COR-L47 (cell line): Measurements from ENCODE around the gene SULT4A1.
A peak's percentile ranks its signal among the peaks of the same experiment; 100 is the strongest.

Experiments used
- DNase-seq: peaks from one replicate; lab custom pipeline; 2025; lab: John Stamatoyannopoulos, UW

Gene SULT4A1

DNA sequence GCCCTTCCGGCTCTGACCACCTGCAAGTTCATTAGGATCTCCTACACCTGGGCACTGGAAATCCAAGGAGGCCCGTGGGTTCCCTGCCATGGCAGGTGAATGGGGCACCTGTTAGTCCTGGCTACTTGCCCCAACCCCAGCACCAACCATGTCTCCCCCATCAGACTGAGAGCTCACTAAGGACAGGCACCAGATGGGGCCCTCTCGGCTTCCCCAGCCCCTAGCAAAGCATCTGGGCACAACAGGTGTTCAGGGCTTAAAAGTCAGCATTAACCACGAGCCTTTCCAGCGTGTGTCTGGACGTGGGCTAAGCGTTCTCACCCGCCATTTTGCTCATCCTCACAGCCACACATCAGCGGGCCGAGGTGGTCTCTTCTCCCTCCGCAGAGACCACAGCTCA lies 2.2 kb downstream of the SULT4A1 start:
- DNase-seq: no peak

DNA sequence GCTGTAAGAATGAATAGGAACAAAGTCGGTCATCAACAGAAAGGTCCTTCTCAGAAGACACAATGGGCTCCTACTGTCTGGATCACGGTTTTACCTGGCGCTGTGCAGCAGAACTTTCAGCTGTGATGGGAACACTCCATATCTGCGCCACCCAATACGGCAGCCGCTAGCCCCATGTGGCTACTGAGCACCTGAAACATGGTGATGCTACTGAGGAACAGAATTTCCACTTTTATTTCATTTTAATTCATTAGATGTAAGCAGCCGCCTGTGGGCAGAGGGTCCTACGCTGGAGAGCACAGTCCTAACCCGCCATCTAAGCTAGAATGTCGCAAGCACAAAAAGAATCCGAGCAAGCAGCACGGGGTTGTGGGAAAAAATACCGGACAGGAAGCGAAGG lies 2.7 kb downstream of the SULT4A1 start:
- no peak for DNase-seq

DNA sequence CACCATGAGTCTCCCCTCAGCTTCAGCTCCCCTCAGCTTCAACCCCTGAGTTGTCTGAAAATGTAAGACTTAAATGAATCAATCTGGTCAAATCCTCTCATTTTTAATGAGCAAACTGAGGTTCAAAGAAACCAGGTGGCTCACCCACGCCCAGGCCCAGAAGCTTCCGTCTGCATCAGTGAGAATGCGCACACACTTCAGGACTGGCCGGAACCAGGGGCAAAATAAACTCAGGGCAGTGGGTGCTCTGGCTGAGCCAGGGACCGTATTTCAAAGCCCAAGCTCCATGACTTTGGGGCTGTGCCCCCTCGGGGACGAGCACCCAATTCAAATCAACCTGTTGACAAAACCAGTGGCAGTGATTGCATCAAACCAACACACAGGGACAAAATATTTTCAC lies 3.1 kb downstream of the SULT4A1 start:
- DNase-seq: no peak

DNA sequence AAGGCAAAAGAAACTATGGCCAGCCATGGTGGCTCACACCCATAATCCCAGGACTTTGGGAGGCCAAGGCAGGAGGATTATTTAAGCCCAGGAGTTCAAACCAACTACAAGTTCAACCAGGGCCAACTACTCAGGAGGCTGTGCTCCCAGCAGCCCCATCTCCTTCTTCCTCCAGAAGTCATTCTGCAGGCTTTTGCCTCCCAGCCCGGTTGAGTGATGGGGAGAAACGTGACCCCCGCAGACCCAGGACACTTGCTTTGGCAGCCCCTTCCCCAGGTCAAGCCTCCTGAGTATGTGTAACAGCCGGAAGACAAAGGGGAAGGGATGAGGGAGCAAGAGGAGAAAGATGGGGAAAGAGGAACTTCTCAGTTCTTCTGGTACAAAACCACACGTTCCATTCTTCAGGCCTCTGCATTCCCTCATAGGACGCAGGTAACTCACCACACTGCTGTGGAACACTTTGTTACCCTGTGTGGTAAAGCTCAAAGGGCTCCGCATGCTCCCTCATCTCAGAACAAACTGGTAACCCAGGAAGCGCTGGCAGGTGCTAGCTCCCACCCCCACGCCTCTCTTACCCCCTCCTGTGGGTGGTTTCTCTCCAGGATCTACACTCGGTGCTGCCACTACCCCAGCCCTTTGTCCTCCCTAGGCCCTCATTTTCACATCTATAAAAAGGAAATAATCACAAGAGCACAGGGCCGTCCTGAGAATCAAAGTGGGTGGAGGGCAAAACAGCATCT lies 4.0 kb downstream of the SULT4A1 start:
- DNase-seq: peak; percentile 34

DNA sequence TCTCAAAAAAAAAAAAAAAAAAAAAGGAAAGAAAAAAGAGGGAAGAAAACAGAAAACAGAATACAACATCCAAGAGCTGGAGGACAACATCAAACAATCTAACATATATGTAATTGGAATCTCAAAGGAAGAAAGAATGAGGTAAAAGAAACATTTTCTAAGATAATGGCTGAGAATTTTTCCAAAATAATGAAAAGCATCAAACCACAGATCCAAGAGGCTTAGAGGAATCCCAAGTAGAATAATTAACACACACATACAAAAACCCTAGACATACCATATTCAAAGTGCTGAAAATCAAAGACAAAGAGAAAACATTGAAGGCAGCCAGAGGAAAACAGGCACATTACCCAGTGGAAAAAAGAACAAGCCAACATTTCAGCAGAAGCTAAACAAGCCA lies 4.9 kb downstream of the SULT4A1 start:
- no peak for DNase-seq

DNA sequence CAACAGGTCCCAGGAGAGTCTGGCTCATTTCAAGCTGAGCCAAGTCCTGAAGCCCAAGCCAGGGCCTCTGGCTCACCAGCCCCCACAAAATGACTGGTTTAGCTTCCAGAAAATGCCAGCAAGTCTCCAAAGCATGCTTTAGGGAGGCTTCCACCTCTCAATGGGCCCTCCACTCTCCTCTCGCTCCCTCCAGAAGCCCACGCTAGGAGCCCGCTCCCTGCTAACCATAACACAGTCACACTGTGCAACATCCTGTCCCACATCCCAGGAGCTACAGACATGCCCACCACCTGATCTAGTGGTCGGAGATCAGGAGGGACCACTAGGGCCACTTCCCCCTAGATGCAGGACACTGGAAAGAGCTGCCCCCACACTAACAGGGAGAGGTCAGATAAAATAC lies 6.9 kb downstream of the SULT4A1 start:
- no peak for DNase-seq

DNA sequence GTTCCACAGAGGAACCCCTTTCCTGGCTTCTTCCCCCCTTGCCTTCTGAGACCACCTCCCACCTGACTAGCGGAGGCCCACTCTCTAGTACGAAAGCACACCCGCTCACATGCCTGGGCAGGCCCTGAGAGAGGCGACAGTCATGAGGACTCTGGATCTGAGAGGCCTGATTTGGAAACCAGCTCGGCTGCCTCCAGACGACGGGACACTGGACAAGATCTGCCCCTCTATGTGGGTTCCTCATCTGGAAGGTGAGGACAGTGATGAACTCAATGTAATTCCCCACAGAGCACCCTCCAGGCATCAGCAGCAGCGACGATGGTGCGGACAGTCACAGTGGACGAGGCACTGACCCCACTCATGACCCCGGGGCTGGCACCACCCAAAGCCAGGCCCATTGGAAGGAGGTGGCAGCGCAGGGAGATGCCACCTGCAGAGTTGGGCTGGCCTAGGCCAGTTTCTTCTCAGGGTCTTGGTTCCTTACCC lies 7.5 kb downstream of the SULT4A1 start:
- DNase-seq: no peak

DNA sequence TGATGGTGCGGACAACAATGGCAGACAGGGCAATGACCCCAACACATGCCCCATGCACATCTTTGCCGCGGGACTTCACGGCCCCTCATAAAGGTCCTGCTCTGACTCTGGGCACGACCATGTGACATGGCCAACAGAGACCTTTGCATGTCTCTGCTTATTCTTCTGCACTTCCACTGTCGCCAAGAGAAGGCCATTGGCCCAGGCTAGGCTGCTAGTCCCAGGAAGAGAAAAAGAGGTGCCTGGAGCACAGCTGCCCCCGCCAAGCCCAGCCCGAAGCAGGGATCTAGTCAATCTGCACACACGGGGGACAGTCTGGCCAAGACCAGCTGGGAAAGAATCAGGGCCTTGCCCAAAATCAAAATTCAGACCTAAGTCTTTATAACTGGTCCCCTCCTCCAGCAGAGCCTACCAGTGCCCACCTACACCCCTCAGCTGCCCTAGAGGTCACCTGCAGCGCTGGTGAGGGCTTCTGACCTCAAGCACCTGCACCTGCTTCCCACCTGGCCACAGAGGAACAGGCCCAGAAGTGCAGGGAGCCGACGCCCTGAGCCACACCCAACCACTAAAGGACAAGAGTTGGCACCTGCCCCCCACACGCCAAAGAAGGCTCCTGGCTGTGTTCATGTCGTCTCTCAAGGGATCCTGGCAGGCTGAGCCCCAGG lies 8.1 kb downstream of the SULT4A1 start:
- no peak for DNase-seq

DNA sequence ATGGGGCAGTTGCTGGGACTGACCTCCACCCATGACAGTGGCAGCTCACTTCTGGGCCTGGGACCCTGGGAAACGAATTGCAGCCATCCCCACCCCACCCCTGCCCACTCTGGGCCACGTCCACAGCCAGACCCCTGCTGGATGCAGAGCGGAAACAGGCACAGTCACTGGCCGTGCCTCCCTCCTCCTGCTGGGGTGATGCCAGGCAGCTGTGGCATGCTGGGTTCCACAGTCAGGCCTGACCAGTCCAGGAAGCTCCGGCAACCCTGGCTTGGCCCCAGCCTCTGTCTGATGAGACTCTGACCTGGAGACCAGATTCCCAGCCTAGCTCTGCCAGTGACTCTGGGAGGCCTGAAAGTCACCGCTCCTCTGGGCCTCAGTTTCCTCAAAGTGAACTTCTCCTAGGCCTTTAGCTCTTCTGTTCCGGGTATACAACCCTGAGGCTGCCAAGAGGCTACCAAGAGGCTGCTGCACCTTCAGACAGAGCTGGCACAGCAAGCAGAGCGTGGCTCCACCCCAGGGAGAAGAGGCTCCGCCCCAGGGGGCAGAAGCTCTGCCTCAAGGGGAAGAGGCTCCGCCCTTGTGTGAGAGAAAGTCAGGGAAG lies 8.9 kb downstream of the SULT4A1 start:
- no peak for DNase-seq

DNA sequence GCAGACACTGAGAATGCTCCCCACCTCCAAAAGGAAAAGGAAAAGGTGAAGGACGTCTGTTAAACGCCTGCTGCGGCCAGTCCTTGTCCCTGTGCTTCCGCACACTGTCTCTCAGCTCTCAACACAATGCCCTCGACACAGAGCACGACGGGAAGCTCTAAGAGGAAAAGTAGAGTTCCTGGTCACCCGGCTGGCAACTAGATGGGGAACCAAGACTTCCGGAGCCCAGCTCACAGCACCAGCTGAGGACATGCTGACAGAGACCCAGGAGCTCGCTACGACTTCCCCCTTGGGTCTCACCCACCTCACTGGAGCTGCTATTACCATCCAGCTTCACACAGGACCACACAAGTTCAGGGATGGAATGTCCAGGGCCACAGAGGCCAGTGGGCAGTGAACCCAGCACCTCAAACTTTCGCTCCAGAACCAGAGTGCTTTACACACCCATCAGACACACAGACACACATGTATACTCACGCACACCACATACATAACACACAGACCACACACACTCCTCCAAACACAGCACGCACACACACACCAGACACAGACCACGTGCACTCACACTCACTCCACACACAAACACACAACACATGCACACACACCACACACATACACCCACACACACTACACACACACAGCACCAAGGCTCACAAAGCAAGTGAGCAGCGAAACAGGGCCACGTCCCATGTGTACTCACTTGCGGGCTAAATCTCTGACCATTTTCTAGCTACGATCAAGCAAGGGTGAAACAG lies 9.6 kb downstream of the SULT4A1 start:
- no peak for DNase-seq

DNA sequence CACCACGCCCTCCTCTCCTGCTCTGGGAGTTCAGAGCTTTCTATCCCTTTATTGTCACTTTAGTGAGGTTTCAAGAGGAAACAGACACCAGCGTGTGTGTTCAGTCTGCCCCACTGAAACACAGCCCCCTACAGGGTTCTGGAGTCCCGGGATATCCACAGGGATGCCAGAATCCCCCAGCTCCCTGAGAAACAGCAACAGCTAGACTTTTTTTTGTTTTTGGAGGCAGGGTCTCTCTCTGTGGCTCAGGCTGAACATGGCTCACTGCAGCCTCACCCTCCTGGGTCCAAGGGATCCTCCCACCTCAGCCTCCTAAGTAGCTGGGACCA lies 10.4 kb downstream of the SULT4A1 start:
- DNase-seq: no peak

DNA sequence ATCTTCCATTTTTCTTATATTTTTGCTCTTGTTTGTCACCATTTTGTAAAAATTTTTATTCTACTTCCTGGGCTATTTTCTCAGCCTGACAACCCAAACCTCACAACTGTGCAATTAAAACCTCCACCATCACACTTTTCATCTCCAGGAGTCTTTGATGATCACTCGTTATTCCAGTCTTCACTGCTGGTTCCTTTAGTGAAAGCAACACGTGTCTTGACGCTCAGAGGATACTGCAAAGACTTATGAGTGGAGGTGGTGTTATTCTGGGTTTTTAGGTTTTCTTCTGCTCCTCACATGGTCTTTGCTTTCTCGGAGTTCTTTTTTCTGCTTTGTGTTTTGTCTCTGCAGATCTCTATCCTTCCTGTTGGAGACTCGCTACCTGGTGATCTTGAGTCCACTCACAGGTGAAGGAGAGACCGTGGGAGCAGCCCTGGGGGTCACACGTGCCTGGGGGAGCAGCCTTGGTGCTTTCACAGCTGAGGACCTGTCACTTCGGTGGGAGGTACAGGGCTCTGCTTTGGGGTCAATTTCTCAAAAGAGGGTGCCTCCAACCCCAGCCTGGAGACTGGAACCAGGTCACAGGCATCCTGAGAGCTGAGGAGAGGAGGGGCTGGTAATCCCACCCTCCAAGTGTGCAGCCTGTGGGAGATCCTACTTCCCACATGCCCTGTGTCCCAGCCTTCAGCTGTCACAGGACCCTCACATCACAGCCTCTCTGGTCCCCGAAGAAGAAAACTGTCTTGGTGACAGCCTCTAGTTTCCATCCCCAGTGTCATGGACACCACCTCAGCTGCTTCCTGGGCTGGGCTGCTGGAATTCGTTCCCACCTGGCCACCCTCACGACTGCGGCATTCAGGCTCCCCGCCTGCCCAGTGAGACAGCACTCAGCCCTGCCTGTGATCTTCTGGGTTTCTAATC lies 11.0 kb downstream of the SULT4A1 start:
- no peak for DNase-seq

DNA sequence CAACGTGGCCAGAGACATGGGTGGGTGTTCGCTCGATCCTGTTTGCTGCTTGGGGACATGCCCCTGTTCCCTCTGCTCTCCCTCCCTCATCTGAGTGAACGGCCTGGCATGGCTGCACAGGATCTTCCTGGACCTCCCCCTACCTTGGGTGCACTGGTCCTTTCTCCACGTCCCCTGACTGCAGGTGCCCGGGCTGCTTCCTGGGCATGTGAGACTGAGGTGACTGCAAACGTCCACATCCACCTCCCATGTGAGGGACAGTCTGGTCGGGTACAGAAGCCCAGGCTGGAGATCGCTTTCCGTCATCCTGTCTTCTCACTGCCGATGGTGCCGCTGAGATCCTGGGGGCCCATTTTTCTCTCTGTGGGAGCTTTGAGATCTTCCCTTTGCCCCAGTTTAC lies 11.8 kb downstream of the SULT4A1 start:
- DNase-seq: no peak

DNA sequence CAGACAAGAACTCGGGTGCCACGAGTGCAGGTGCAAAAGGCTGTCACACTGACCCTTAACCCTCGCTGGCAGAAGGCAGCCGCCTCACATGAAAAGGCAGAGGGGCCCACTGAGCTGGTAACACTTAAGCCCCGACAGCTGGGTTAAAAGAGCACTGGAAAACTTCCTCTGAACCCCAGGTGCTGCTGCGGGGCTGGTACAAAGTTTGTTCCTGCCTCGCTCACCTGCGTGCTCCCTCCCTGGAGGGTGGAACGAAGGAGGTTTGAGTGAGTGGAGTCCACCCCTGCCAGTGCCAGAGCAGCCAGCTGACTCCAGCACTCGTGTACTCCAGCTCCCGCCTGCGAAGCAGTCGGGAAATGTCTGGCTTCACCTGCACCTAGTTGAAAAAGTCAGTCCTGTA lies 12.6 kb downstream of the SULT4A1 start:
- DNase-seq: no peak

DNA sequence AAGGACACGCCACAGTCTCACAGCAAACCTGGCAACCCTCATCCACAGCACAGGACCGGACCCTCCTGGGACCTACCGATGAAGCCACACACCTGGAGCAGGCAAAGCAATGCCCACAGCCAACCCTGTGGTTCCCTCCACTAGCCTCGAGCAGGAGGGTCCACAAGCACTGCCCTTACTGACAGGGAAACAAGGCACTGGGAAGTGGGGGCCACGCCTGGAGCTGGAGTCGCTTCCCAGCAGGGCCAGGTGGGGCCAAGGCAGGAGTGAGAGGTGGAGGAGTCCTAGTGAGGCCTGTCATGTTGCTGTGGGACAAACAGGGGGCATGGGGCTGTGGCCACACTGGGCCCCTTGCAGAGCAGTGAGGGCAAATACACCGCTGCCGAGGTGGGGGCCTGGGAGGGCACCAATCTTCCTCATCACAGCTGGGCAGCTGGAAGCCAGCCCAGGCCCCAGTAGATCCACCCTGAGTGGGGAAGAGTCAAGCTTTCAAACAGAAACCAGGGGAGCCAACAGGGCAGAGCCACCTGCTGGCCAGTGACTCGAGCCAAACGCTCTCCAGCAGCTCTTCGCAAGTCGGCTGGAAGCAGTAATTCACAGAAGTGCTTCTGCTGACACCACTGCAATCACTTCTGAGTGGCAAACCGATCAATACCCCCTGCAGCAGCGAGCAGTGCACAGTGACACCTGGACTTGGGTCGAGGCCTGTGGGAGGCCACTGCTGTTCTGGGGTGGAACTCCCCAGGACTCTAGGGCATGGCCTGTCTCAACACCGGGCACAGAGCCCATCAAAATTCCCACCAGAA lies 13.7 kb downstream of the SULT4A1 start:
- DNase-seq: peak; percentile 91

DNA sequence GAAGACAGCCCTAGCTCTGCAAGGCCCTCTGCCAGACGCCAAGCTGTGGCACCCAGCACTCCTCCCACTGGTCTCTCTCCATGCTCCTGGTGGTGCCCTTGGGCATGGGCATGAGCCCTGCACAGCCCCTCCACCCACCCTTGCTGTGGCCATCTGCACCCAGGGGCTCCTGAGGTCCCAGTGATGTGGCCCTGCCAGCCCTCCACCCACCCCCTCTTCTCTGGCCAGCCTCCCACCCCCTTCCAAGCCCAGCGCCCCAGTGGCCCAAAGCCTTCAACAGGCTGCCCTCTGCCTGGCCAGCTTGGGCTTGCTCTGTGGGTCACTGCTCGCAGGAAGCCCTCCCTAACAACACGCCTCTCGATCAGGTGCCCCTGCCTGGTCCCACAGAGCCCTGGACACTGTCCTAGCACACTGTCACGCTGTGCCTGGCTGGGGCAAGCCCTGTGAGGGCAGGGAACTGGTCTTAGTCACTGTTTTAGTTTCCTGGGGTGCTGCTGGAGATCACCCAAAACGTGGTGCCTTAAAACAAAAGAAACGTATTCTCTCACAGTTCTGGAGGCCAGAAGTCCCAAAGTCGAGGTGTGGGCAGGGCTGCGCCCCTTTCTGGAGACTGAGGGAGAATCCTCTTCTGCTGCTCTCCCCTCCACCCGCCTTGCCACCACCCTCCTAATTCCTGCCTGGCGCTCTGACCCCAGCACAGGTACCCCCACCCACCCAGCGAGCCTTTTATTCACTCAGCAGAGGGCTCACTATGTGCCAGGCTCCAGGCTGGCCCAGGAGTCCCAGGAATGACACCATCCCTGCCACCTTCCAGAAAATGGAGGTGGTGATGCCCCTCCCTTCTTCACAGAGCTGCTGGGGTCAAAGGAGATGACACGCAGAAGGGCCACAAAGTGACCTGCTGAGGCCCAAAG lies 14.7 kb downstream of the SULT4A1 start:
- DNase-seq: no peak

DNA sequence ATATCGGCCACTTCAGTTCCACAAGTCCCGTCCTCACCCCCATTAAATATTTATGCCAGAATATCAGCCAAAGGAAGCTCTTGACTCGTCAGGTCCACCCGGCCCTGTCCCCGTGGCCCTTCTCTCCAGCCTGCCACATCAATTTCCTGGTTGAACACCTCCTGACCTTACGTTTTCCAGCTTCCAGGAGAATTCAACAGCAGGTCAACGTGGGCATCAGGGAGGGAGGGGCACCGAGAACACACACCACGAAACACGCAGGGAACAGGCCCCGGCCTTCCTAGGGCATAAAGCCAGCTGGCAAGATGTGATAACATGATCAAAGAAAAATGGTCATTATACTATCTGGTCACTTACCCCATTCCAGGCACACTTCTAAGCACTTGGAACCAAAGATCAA lies 15.3 kb downstream of the SULT4A1 start:
- DNase-seq: no peak

DNA sequence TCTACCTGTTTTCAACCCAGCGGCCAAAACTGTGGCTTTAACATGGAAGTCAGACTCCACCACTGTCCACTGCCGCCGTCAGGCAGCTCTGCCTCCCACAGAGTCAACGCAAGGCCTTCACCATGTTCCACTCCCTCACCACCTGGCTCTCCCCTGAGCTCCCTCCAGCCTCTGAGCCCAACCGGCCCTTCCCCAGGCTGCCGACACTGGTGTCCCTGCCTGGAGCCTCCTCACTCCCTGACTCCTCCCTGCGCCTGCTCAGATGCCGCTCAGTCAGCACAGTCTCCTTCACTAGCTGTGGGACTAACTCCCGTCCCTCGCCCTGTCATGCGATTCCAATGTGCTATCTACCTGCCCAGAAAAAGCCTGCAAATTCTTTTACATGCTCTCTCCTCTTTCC lies 16.3 kb downstream of the SULT4A1 start:
- DNase-seq: no peak
